ENCODE results near the gene ITGA8. TPM values are rescaled to one million over a fixed set of nuclear protein-coding genes. Genes with fewer than 3 reads are reported as not detected.

The ITGA8 gene
- total RNA-seq (not detected in 2 replicates), polyA plus RNA-seq (not detected in 2 replicates), polyA minus RNA-seq (0.07 TPM in 1 of 2 replicates, not detected in the other)
- total RNA-seq (2013): 0.30 TPM

GRCh38 chr10:15719899-15720634, at the start of gene ITGA8:
Gene ITGA8 (minus strand): TSS chr10:15719922. CDS start chr10:15719771, 151 bp downstream.
- intact Hi-C loops (cut with micrococcal nuclease): no loop called here
- no peak within 1 kb of the TSS for H3K9ac ChIP-seq (ENCODE audit: low read length)
- H3K9me3 Mint-ChIP-seq (ENCODE audit: insufficient read depth): no peaks in the 10 kb centered on the region
- DNase-seq (no peak), ATAC-seq (ENCODE audit: low read depth) (no peak)
- H3K27ac Mint-ChIP-seq: no peak within 1 kb of the TSS
- H3K4me3 Mint-ChIP-seq: no peak within 1 kb of the TSS
- peaks cover 44% of the 10 kb centered on the region for H3K27me3 Mint-ChIP-seq
- no peaks in the 10 kb centered on the region for H4K20me1 ChIP-seq (ENCODE audit: control insufficient read depth, insufficient read depth, low read length, poor library complexity, severe bottlenecking)
- WGBS (ENCODE audit: insufficient coverage): 7% methylated on average over 18 of the region's 33 CpGs
- H3K27me3 ChIP-seq (replicated peaks in 1 of 4; ENCODE audit: control extremely low read depth in 1 of 4, control insufficient read depth in 3 of 4, insufficient read depth in 4 of 4, low read length in 3 of 4): peaks cover 0 to 27% (median 14%) of the 10 kb centered on the region in 4 experiments
- H3K4me2 ChIP-seq (replicated peaks; ENCODE audit: low read depth, low read length, poor library complexity, severe bottlenecking): no peak within 1 kb of the TSS
- H3K36me3 ChIP-seq (replicated peaks in 1 of 2; ENCODE audit: control extremely low read depth in 1 of 2, control insufficient read depth in 1 of 2, extremely low read depth in 1 of 2, insufficient read depth in 2 of 2, low read length in 1 of 2): no peaks in the 10 kb centered on the region
- TF ChIP-seq CTCF (IDR thresholded peaks at IDR 0.05) (no peak), EZH2 (IDR thresholded peaks at IDR 0.05; ENCODE audit: borderline replicate concordance, insufficient read depth, low read depth, low read length, poor library complexity, severe bottlenecking) (no peak)
- ChIA-PET CTCF (no interaction called here), POLR2A (no interaction called here)
- no peak within 1 kb of the TSS for H3K27ac ChIP-seq (ENCODE audit: low read length in 2 of 2)
- no peak within 1 kb of the TSS for H3K4me3 ChIP-seq (ENCODE audit: control extremely low read depth in 1 of 5, extremely low read depth in 1 of 5, insufficient read depth in 1 of 5, low read depth in 2 of 5, low read length in 4 of 5)
- H2AFZ ChIP-seq (ENCODE audit: insufficient read depth, low read depth, low read length, poor library complexity, severe bottlenecking): no peak within 1 kb of the TSS
- H3K9me3 ChIP-seq (ENCODE audit: control extremely low read depth in 1 of 3, control insufficient read depth in 2 of 3, insufficient read depth in 1 of 3, low read length in 2 of 3): peaks cover 0 to 10% (median 0%) of the 10 kb centered on the region in 3 donors
- no peaks in the 10 kb centered on the region for H3K79me2 ChIP-seq (ENCODE audit: control insufficient read depth, insufficient read depth, low read length)
- H3K4me1 Mint-ChIP-seq: peaks cover 4% of the 10 kb centered on the region
- no peaks in the 10 kb centered on the region for H3K4me1 ChIP-seq (ENCODE audit: control insufficient read depth in 2 of 2, insufficient read depth in 2 of 2, low read length in 2 of 2)

- no peaks in the 10 kb centered on the region for H4K20me1 ChIP-seq (ENCODE audit: control insufficient read depth, insufficient read depth, low read length, poor library complexity, severe bottlenecking)
- no peak overlapping the region for H3K4me2 ChIP-seq (replicated peaks; ENCODE audit: low read depth, low read length, poor library complexity, severe bottlenecking)
- 90% methylated on average over 2 of the region's 2 CpGs for WGBS (ENCODE audit: insufficient coverage)
- H3K4me3 ChIP-seq (ENCODE audit: control extremely low read depth in 1 of 5, extremely low read depth in 1 of 5, insufficient read depth in 1 of 5, low read depth in 2 of 5, low read length in 4 of 5): no peak overlapping the region
- peaks cover 3% of the 10 kb centered on the region for H3K9me3 Mint-ChIP-seq (ENCODE audit: insufficient read depth)
- H3K4me3 Mint-ChIP-seq: no peak overlapping the region
- peaks cover 3% of the 10 kb centered on the region for H3K27me3 Mint-ChIP-seq
- ChIA-PET CTCF (no interaction called here), POLR2A (no interaction called here)
- H3K4me1 ChIP-seq (ENCODE audit: control insufficient read depth in 2 of 2, insufficient read depth in 2 of 2, low read length in 2 of 2): no peaks in the 10 kb centered on the region
- no peak overlapping the region for H3K27ac Mint-ChIP-seq
- no peak overlapping the region for H2AFZ ChIP-seq (ENCODE audit: insufficient read depth, low read depth, low read length, poor library complexity, severe bottlenecking)
- no peak overlapping the region for H3K27ac ChIP-seq (ENCODE audit: low read length in 2 of 2)
- ATAC-seq (ENCODE audit: low read depth) (no peak), DNase-seq (no peak)
- peaks cover 0 to 14% (median 0%) of the 10 kb centered on the region in 3 donors for H3K9me3 ChIP-seq (ENCODE audit: control extremely low read depth in 1 of 3, control insufficient read depth in 2 of 3, insufficient read depth in 1 of 3, low read length in 2 of 3)
- H3K4me1 Mint-ChIP-seq: no peaks in the 10 kb centered on the region
- TF ChIP-seq CTCF (IDR thresholded peaks at IDR 0.05): no peak
- no peak for TF ChIP-seq EZH2 (IDR thresholded peaks at IDR 0.05; ENCODE audit: borderline replicate concordance, insufficient read depth, low read depth, low read length, poor library complexity, severe bottlenecking)
- no peaks in the 10 kb centered on the region for H3K36me3 ChIP-seq (replicated peaks in 1 of 2; ENCODE audit: control extremely low read depth in 1 of 2, control insufficient read depth in 1 of 2, extremely low read depth in 1 of 2, insufficient read depth in 2 of 2, low read length in 1 of 2)
- H3K79me2 ChIP-seq (ENCODE audit: control insufficient read depth, insufficient read depth, low read length): no peaks in the 10 kb centered on the region
- intact Hi-C loops (cut with micrococcal nuclease): no loop called here
- no peak overlapping the region for H3K9ac ChIP-seq (ENCODE audit: low read length)
- no peaks in the 10 kb centered on the region for H3K27me3 ChIP-seq (replicated peaks in 1 of 4; ENCODE audit: control extremely low read depth in 1 of 4, control insufficient read depth in 3 of 4, insufficient read depth in 4 of 4, low read length in 3 of 4)
These were observed 45.3 kb upstream of the ITGA8 start for GRCh38 chr10:15764892-15765454.
